B cell (primary cell): ENCODE measurements around the gene QTRT2.

Experiments used
- EZH2 ChIP-seq: IDR thresholded peaks from 2 replicates; pipeline ENCODE4 v1.6.1; 2012; ENCODE audit warnings: borderline replicate concordance, low read depth, mild to moderate bottlenecking, moderate library complexity, low read length; ENCODE audit not compliant: insufficient read depth, poor library complexity, severe bottlenecking
- TF ChIP-seq, protein P1 (sequence below): fragments of 200-600 bp; IDR thresholded peaks from one replicate; pipeline ENCODE4 v1.8.0; 2022; ENCODE audit warnings: antibody characterized with exemption, mild to moderate bottlenecking

- TF ChIP-seq, protein P1, sequence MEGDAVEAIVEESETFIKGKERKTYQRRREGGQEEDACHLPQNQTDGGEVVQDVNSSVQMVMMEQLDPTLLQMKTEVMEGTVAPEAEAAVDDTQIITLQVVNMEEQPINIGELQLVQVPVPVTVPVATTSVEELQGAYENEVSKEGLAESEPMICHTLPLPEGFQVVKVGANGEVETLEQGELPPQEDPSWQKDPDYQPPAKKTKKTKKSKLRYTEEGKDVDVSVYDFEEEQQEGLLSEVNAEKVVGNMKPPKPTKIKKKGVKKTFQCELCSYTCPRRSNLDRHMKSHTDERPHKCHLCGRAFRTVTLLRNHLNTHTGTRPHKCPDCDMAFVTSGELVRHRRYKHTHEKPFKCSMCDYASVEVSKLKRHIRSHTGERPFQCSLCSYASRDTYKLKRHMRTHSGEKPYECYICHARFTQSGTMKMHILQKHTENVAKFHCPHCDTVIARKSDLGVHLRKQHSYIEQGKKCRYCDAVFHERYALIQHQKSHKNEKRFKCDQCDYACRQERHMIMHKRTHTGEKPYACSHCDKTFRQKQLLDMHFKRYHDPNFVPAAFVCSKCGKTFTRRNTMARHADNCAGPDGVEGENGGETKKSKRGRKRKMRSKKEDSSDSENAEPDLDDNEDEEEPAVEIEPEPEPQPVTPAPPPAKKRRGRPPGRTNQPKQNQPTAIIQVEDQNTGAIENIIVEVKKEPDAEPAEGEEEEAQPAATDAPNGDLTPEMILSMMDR = no peak
- no peak for TF ChIP-seq EZH2
Measured at GRCh38 chr3:114022145-114022802, 34.3 kb upstream of the QTRT2 start.
